Measurements from ENCODE around the gene CDCA4. TPM values are rescaled to one million over a fixed set of nuclear protein-coding genes. Genes with fewer than 3 reads are reported as not detected.

Gene CDCA4
- polyA plus RNA-seq, 1 donor from 2014 or later: 5.4 TPM

Other genes with a start within 250 kb of the CDCA4 start
- 159 and 164 TPM in 2 replicates for gene AKT1, start 225.3 kb downstream of the CDCA4 start, polyA plus RNA-seq
- not detected in 2 replicates for gene ZBTB42, start 220.0 kb downstream of the CDCA4 start, polyA plus RNA-seq
- 11.6 and 13.2 TPM in 2 replicates for gene CEP170B, start 155.8 kb downstream of the CDCA4 start, polyA plus RNA-seq
- not detected in 2 replicates for gene PLD4, start 96.2 kb downstream of the CDCA4 start, polyA plus RNA-seq
- 0.82 and 1.4 TPM in 2 replicates for gene AHNAK2, start 42.7 kb downstream of the CDCA4 start, polyA plus RNA-seq
- gene CLBA1, start 35.3 kb downstream of the CDCA4 start, polyA plus RNA-seq: 27.8 and 28.6 TPM in 2 replicates
- gene GPR132, start 44.3 kb upstream of the CDCA4 start, polyA plus RNA-seq: not detected in 2 replicates
- gene JAG2, start 147.7 kb upstream of the CDCA4 start, polyA plus RNA-seq: 20.3 and 31.5 TPM in 2 replicates
- gene NUDT14, start 160.2 kb upstream of the CDCA4 start, polyA plus RNA-seq: 33.7 and 55.0 TPM in 2 replicates
- gene BTBD6, start 227.4 kb upstream of the CDCA4 start, polyA plus RNA-seq: 94.1 and 120 TPM in 2 replicates

Data from neural cell (in vitro differentiated cells).